ENCODE results near the gene SND1. TPM values are rescaled to one million over a fixed set of nuclear protein-coding genes. Genes with fewer than 3 reads are reported as not detected.

SND1 gene
- total RNA-seq, 2 donors from 2014 or later = 146 to 155 TPM

- no peak overlapping the region for H3K27ac ChIP-seq
- intact Hi-C loops (cut with DNase I) = no loop called here
Observed at GRCh38 chr7:127981965-127982364, 330.0 kb downstream of the SND1 start.

DNA sequence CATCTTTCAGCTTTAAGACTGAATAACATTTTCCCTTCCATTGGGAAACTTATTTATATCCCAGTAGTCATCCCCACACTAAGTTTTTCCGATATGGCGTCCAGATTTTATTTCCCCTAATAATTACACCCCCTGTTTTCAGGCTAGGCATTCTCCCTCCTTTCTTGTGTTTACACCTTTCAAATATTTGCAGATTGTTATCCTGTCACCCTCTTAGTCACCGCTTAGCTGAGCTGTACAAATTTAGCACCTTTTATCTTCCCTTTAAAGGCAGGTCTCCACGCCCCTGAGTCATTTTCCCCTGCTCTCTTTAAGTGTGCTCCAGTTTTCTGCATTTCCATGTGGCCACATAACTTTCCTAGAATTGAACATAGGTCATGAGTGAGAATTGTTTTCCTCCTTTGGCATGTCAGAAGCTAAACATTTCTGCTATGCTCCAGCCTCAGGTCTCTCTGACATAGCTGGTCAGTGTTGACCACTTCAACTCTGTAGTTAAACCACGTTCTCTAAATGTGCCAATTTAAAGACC lies 331.9 kb downstream of the SND1 start:
- TF ChIP-seq, protein P1, sequence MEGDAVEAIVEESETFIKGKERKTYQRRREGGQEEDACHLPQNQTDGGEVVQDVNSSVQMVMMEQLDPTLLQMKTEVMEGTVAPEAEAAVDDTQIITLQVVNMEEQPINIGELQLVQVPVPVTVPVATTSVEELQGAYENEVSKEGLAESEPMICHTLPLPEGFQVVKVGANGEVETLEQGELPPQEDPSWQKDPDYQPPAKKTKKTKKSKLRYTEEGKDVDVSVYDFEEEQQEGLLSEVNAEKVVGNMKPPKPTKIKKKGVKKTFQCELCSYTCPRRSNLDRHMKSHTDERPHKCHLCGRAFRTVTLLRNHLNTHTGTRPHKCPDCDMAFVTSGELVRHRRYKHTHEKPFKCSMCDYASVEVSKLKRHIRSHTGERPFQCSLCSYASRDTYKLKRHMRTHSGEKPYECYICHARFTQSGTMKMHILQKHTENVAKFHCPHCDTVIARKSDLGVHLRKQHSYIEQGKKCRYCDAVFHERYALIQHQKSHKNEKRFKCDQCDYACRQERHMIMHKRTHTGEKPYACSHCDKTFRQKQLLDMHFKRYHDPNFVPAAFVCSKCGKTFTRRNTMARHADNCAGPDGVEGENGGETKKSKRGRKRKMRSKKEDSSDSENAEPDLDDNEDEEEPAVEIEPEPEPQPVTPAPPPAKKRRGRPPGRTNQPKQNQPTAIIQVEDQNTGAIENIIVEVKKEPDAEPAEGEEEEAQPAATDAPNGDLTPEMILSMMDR (IDR thresholded peaks at IDR 0.05) = no peak
- no peak for TF ChIP-seq POLR2A (IDR thresholded peaks at IDR 0.05)
- Histone ChIP-seq H3K36me3 (replicated peaks in 1 of 2; ENCODE audit: insufficient read depth in 1 of 2, low read depth in 2 of 2) (no peaks in the 10 kb centered on the region), H3K4me1 (peaks cover 42% of the 10 kb centered on the region), H3K27me3 (no peaks in the 10 kb centered on the region), H3K27ac (peak overlapping the region in 1 of 4 donors; percentile 24), H3K9me3 (peaks cover 0 to under 1% (median 0%) of the 10 kb centered on the region in 3 donors), H3K4me3 (no peak overlapping the region)
- ATAC-seq = peak; percentile 49
- WGBS, 2 donors = 30 to 36% methylated on average over 5 of the region's 5 CpGs
- no peak for DNase-seq
- intact Hi-C loops (cut with DNase I) = no loop called here

More at GRCh38 chr7:127981965-127982364, 330.0 kb downstream of the SND1 start:
- DNase-seq = no peak
- no peak for ATAC-seq
- H3K36me3 ChIP-seq (replicated peaks in 1 of 2; ENCODE audit: insufficient read depth in 1 of 2, low read depth in 2 of 2) = peaks cover 0 to under 1% of the 10 kb centered on the region in 2 donors
- H3K27me3 ChIP-seq = no peaks in the 10 kb centered on the region
- peaks cover 0 to 3% (median 0%) of the 10 kb centered on the region in 3 donors for H3K9me3 ChIP-seq
- H3K4me3 ChIP-seq = no peak overlapping the region
- WGBS, 2 donors = 91 to 97% methylated on average over 4 of the region's 4 CpGs
- H3K4me1 ChIP-seq = peaks cover 32% of the 10 kb centered on the region
- TF ChIP-seq, protein P1 (IDR thresholded peaks at IDR 0.05) = no peak
- no peak for TF ChIP-seq POLR2A (IDR thresholded peaks at IDR 0.05)

- peaks cover 42% of the 10 kb centered on the region for H3K4me1 ChIP-seq
- peak overlapping the region in 2 of 4 donors; percentile 25 to 53 for H3K27ac ChIP-seq
- H3K36me3 ChIP-seq (replicated peaks in 1 of 2; ENCODE audit: insufficient read depth in 1 of 2, low read depth in 2 of 2) = peaks cover 0 to 8% of the 10 kb centered on the region in 2 donors
- DNase-seq = peak; percentile 51 to 79 (median 71)
- H3K27me3 ChIP-seq = no peaks in the 10 kb centered on the region
- H3K4me3 ChIP-seq = no peak overlapping the region
- no peak for TF ChIP-seq POLR2A (IDR thresholded peaks at IDR 0.05)
- TF ChIP-seq, protein P1 (IDR thresholded peaks at IDR 0.05) = no peak
- ATAC-seq = peak; percentile 82
- intact Hi-C loops (cut with DNase I) = no loop called here
- no peaks in the 10 kb centered on the region for H3K9me3 ChIP-seq
- WGBS, 2 donors = 26 to 40% methylated on average over 4 of the region's 4 CpGs
Observed at GRCh38 chr7:127986581-127987521, 334.9 kb downstream of the SND1 start.

DNA sequence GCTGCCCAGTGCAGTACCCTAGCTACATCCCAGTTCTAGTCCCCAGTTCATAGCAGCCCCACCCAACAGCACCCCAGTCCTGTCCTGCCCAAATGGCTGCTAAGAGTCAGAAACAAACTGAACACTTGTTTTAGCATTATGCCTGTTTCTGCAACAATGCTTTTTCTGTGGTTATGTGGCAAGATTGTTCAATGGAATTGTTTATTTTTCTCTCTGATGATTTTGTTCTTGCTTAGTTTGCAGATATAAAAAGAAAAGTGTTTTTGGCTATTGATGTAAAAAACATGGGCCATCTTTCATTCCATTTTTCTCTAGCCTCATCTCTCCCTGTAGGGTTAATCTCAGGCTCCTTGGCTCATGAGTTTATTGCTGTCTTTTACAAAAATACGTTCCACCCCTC lies 336.8 kb downstream of the SND1 start:
- no peak for DNase-seq
- intact Hi-C loops (cut with DNase I) = no loop called here
- H3K27me3 ChIP-seq = no peaks in the 10 kb centered on the region
- 53 to 56% methylated on average over 1 of the region's 1 CpG for WGBS, 2 donors
- no peak for ATAC-seq
- TF ChIP-seq, protein P1 (IDR thresholded peaks at IDR 0.05) = no peak
- TF ChIP-seq POLR2A (IDR thresholded peaks at IDR 0.05) = no peak
- no peak overlapping the region for H3K27ac ChIP-seq
- H3K36me3 ChIP-seq (replicated peaks in 1 of 2; ENCODE audit: insufficient read depth in 1 of 2, low read depth in 2 of 2) = peaks cover 0 to 8% of the 10 kb centered on the region in 2 donors
- no peaks in the 10 kb centered on the region for H3K9me3 ChIP-seq
- peaks cover 40% of the 10 kb centered on the region for H3K4me1 ChIP-seq
- H3K4me3 ChIP-seq = no peak overlapping the region

Measured in body of pancreas (tissue), 4 donors.